K562 treated with DMSO at 1 percent for 4 hours (cell line): Measurements from ENCODE around the gene CHIA. TPM values are rescaled to one million over a fixed set of nuclear protein-coding genes. Genes with fewer than 3 reads are reported as not detected.

Experiments
- total RNA-seq: library from RNA; unstranded; fragments of 300-600 nt; gene quantifications from 2 replicates; pipeline ENCODE4 v1.2.3, GENCODE V29; 2022; ENCODE audit not compliant: insufficient read depth

The CHIA gene
- not detected in 2 replicates for total RNA-seq

DNA sequence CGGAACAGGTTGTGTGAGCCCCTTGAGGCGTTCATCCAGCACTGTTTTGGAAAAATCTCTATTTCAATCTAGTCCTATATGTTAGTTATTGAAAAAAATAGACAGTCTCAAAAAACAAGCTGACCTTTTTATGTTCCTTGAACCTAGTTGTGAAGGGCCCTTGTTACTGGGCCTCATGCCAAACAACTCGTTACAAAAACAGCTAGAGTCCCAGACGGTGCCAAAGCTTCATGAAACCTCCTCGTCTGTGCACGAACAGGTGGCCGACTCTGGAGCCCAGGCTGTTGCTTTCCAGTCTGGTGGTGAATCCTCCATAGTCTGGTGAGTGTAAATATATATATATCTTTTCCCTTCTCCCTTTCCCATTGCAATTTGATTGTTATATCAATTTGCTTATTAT lies at the start of gene CHIA:
CHIA (plus strand) TSS at position 222 of the 400 bp plus-strand sequence. CDS start 19,617 bp downstream, outside the sequence.

Other genes starting within 250 kb of the CHIA start
- 72.8 and 78.0 TPM in 2 replicates for gene DRAM2, start 150.8 kb upstream of the CHIA start, total RNA-seq
- gene CEPT1, start 150.6 kb upstream of the CHIA start, total RNA-seq = 15.0 and 23.8 TPM in 2 replicates
- gene DENND2D, start 90.2 kb upstream of the CHIA start, total RNA-seq = not detected in 2 replicates
- not detected in 2 replicates for gene CHI3L2, start 63.1 kb upstream of the CHIA start, total RNA-seq
- 1.5 and 2.2 TPM in 2 replicates for gene OVGP1, start 136.9 kb downstream of the CHIA start, total RNA-seq
- 21.5 and 28.2 TPM in 2 replicates for gene WDR77, start 158.4 kb downstream of the CHIA start, total RNA-seq
- 212 and 226 TPM in 2 replicates for gene ATP5PB, start 158.6 kb downstream of the CHIA start, total RNA-seq
- 6.8 and 7.8 TPM in 2 replicates for gene C1orf162, start 183.1 kb downstream of the CHIA start, total RNA-seq
- 0.78 TPM in 1 of 2 replicates, not detected in the other for gene ADORA3, start 212.8 kb downstream of the CHIA start, total RNA-seq
- gene TMIGD3, start 212.8 kb downstream of the CHIA start, total RNA-seq = not detected in 2 replicates